Measurements from ENCODE around the gene A3GALT2. TPM values are rescaled to one million over a fixed set of nuclear protein-coding genes. Genes with fewer than 3 reads are reported as not detected.

Gene A3GALT2
- polyA plus RNA-seq, 1 of the 3 experiments (the other 2 are of a cell fraction) = 0.07 TPM

DNA sequence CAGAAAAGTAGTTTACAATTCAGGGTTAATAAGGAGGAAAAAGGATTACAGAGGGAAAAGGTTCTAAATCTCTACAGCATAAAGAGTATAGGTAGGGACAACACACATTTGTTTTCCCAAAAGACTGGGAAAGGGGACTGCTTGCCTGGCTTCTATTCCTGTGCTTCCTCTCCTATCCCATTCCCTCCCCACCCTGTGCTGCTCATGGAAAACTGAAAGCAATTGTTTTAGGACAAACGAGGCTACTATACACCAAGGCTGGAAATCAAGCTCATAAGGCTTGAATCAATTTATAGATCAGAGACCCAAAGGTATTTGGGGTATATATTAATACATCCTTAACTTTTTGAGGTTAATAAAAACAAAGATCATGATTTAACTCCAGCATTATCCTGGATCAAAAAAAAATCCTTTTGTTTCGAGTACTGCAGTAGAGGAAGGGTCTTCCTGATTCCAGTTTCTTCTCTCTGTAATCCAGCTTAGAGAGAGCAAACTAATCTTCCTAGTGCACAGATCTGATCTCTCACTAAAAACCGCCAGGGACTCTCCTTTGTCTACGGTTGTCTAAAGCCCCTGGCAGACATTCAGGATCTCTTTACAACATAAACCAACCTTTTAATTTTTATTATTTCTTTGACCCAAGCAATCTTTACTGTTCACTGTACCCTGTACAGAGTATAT, 37.4 kb upstream of the A3GALT2 start:
- Histone ChIP-seq H2AFZ (ENCODE audit: low read depth) (no peak overlapping the region), H3K4me3 (ENCODE audit: low read depth in 2 of 2, low read length in 1 of 2) (no peak overlapping the region), H3K27me3 (ENCODE audit: insufficient read depth) (no peaks in the 10 kb centered on the region), H3K9me3 (no peaks in the 10 kb centered on the region), H3K4me1 (ENCODE audit: control insufficient read depth in 1 of 2, insufficient read depth in 2 of 2, low read depth in 1 of 2, low read length in 1 of 2) (peaks cover 0 to 15% of the 10 kb centered on the region in 2 experiments; a peak in 3 of 4 replicates), H3K9me2 (no peaks in the 10 kb centered on the region), H3K9ac (no peak overlapping the region), H3K36me3 (replicated peaks in 1 of 2; ENCODE audit: control insufficient read depth in 1 of 2, insufficient read depth in 2 of 2, low read length in 1 of 2) (peaks cover 26 to 49% of the 10 kb centered on the region in 2 experiments), H3K4me2 (no peak overlapping the region), H3K79me2 (ENCODE audit: insufficient read depth) (no peaks in the 10 kb centered on the region), H3K27ac (ENCODE audit: low read depth in 2 of 2, low read length in 1 of 2) (no peak overlapping the region), H3F3A (replicated peaks; ENCODE audit: insufficient read depth) (no peaks in the 10 kb centered on the region), H4K20me1 (ENCODE audit: insufficient read depth) (no peaks in the 10 kb centered on the region)
- no peak for DNase-seq
- WGBS (ENCODE audit: low lambda C conversion rate) = 82% methylated on average over 4 of the region's 4 CpGs
- no peak for TF ChIP-seq TAF1 (IDR thresholded peaks at IDR 0.05; ENCODE audit: borderline replicate concordance, low read depth, low read length)
- TF ChIP-seq RXRA (IDR thresholded peaks at IDR 0.05; ENCODE audit: borderline replicate concordance, low read depth) = no peak
- TF ChIP-seq MXI1 (IDR thresholded peaks at IDR 0.05; ENCODE audit: low read depth, low read length) = no peak
- TF ChIP-seq GATA2 (CRISPR knock-in tag; IDR thresholded peaks at IDR 0.05) = no peak
- TF ChIP-seq TCF12 (IDR thresholded peaks at IDR 0.05) = no peak
- TF ChIP-seq, protein P1, sequence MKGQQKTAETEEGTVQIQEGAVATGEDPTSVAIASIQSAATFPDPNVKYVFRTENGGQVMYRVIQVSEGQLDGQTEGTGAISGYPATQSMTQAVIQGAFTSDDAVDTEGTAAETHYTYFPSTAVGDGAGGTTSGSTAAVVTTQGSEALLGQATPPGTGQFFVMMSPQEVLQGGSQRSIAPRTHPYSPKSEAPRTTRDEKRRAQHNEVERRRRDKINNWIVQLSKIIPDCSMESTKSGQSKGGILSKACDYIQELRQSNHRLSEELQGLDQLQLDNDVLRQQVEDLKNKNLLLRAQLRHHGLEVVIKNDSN (IDR thresholded peaks at IDR 0.05; ENCODE audit: borderline replicate concordance, low read depth) = no peak
- TF ChIP-seq ELF1 (IDR thresholded peaks at IDR 0.05) = no peak
- TF ChIP-seq GABPA (IDR thresholded peaks at IDR 0.05; ENCODE audit: low read depth) = no peak
- TF ChIP-seq, protein P2, sequence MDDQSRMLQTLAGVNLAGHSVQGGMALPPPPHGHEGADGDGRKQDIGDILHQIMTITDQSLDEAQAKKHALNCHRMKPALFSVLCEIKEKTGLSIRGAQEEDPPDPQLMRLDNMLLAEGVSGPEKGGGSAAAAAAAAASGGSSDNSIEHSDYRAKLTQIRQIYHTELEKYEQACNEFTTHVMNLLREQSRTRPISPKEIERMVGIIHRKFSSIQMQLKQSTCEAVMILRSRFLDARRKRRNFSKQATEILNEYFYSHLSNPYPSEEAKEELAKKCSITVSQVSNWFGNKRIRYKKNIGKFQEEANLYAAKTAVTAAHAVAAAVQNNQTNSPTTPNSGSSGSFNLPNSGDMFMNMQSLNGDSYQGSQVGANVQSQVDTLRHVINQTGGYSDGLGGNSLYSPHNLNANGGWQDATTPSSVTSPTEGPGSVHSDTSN (IDR thresholded peaks at IDR 0.05) = no peak
- TF ChIP-seq POLR2AphosphoS5 (IDR thresholded peaks at IDR 0.05; ENCODE audit: low read depth, low read length) = no peak
- TF ChIP-seq, protein P3, sequence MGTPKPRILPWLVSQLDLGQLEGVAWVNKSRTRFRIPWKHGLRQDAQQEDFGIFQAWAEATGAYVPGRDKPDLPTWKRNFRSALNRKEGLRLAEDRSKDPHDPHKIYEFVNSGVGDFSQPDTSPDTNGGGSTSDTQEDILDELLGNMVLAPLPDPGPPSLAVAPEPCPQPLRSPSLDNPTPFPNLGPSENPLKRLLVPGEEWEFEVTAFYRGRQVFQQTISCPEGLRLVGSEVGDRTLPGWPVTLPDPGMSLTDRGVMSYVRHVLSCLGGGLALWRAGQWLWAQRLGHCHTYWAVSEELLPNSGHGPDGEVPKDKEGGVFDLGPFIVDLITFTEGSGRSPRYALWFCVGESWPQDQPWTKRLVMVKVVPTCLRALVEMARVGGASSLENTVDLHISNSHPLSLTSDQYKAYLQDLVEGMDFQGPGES (IDR thresholded peaks at IDR 0.05; ENCODE audit: low read depth, low read length) = no peak
- TF ChIP-seq RFX5 (IDR thresholded peaks at IDR 0.05; ENCODE audit: low read length) = no peak
- TF ChIP-seq, protein P4, sequence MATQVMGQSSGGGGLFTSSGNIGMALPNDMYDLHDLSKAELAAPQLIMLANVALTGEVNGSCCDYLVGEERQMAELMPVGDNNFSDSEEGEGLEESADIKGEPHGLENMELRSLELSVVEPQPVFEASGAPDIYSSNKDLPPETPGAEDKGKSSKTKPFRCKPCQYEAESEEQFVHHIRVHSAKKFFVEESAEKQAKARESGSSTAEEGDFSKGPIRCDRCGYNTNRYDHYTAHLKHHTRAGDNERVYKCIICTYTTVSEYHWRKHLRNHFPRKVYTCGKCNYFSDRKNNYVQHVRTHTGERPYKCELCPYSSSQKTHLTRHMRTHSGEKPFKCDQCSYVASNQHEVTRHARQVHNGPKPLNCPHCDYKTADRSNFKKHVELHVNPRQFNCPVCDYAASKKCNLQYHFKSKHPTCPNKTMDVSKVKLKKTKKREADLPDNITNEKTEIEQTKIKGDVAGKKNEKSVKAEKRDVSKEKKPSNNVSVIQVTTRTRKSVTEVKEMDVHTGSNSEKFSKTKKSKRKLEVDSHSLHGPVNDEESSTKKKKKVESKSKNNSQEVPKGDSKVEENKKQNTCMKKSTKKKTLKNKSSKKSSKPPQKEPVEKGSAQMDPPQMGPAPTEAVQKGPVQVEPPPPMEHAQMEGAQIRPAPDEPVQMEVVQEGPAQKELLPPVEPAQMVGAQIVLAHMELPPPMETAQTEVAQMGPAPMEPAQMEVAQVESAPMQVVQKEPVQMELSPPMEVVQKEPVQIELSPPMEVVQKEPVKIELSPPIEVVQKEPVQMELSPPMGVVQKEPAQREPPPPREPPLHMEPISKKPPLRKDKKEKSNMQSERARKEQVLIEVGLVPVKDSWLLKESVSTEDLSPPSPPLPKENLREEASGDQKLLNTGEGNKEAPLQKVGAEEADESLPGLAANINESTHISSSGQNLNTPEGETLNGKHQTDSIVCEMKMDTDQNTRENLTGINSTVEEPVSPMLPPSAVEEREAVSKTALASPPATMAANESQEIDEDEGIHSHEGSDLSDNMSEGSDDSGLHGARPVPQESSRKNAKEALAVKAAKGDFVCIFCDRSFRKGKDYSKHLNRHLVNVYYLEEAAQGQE (IDR thresholded peaks at IDR 0.05; ENCODE audit: low read depth, low read length) = no peak
- TF ChIP-seq RAD21 (IDR thresholded peaks at IDR 0.05; ENCODE audit: low read length) = no peak
- no peak for TF ChIP-seq EZH2phosphoT487 (IDR thresholded peaks at IDR 0.05; ENCODE audit: borderline replicate concordance, low read depth)
- TF ChIP-seq EP300 (IDR thresholded peaks at IDR 0.05; ENCODE audit: borderline replicate concordance in 1 of 2, low read depth in 1 of 2, low read length in 1 of 2) = no peak
- TF ChIP-seq SIN3A (IDR thresholded peaks at IDR 0.05; ENCODE audit: borderline replicate concordance, low read depth, low read length) = no peak
- ChIA-PET POLR2A (no interaction called here), CTCF (interaction anchor here (0.9 kb wide), 1 partner anchor 113 kb away, joined by 3 read pairs; no protein-coding TSS in a partner anchor)

Data from SK-N-SH (cell line).